ENCODE results near the gene ZNF507.

DNA sequence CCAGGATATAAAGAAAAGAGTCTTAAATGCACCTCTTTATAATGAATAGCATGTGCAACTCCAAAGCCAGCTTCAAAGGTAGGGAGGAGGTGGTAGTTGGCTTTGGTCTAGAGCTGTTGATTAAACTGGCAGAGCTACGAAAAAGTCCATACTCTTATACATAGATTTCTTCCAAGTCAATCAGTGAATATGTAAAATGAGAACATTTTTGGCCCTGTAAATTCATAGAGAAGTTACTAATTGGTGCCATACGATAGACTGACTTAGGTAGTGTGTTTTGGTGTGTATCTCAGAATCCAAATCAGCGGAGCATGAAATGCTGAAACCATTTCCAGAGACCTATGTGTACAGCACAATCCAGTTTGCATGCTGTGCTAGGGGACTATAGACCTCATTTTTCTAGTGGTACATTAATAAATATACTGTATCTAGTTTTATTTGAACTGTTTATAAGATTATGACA, 43.0 kb downstream of the ZNF507 start:
- TF ChIP-seq, protein P1, sequence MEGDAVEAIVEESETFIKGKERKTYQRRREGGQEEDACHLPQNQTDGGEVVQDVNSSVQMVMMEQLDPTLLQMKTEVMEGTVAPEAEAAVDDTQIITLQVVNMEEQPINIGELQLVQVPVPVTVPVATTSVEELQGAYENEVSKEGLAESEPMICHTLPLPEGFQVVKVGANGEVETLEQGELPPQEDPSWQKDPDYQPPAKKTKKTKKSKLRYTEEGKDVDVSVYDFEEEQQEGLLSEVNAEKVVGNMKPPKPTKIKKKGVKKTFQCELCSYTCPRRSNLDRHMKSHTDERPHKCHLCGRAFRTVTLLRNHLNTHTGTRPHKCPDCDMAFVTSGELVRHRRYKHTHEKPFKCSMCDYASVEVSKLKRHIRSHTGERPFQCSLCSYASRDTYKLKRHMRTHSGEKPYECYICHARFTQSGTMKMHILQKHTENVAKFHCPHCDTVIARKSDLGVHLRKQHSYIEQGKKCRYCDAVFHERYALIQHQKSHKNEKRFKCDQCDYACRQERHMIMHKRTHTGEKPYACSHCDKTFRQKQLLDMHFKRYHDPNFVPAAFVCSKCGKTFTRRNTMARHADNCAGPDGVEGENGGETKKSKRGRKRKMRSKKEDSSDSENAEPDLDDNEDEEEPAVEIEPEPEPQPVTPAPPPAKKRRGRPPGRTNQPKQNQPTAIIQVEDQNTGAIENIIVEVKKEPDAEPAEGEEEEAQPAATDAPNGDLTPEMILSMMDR (IDR thresholded peaks at IDR 0.05) = no peak
- TF ChIP-seq EZH2 (IDR thresholded peaks at IDR 0.05) (no peak), EZH2phosphoT487 (IDR thresholded peaks at IDR 0.05) (no peak)
